ENCODE results near the gene PDE2A.

Gene PDE2A

GRCh38 chr11:72553706-72554105, 120.5 kb downstream of the PDE2A start:
- H3K4me3 ChIP-seq (ENCODE audit: low read depth, low read length): no peak overlapping the region
- H3K36me3 ChIP-seq (ENCODE audit: control insufficient read depth, insufficient read depth, low read length): no peaks in the 10 kb centered on the region
- no peak overlapping the region for H3K27ac ChIP-seq (ENCODE audit: low read depth, low read length)
- H3K27me3 ChIP-seq (ENCODE audit: control insufficient read depth, insufficient read depth, low read length): no peaks in the 10 kb centered on the region
- H3K9me3 ChIP-seq (ENCODE audit: control insufficient read depth, insufficient read depth, low read length): no peaks in the 10 kb centered on the region
- no peaks in the 10 kb centered on the region for H3K4me1 ChIP-seq (ENCODE audit: control insufficient read depth, insufficient read depth, low read length)
- no peak overlapping the region for H3K9ac ChIP-seq (ENCODE audit: low read depth, low read length)

- Histone ChIP-seq H3K27ac (ENCODE audit: low read depth, low read length) (no peak overlapping the region), H3K9ac (ENCODE audit: low read depth, low read length) (no peak overlapping the region), H3K27me3 (ENCODE audit: control insufficient read depth, insufficient read depth, low read length) (no peaks in the 10 kb centered on the region), H3K4me1 (ENCODE audit: control insufficient read depth, insufficient read depth, low read length) (no peaks in the 10 kb centered on the region), H3K4me3 (ENCODE audit: low read depth, low read length) (no peak overlapping the region), H3K9me3 (ENCODE audit: control insufficient read depth, insufficient read depth, low read length) (no peaks in the 10 kb centered on the region), H3K36me3 (ENCODE audit: control insufficient read depth, insufficient read depth, low read length) (no peaks in the 10 kb centered on the region)
Measured at GRCh38 chr11:72552399-72552910, 121.8 kb downstream of the PDE2A start.

- no peaks in the 10 kb centered on the region for H3K4me1 ChIP-seq (ENCODE audit: control insufficient read depth, insufficient read depth, low read length)
- H3K36me3 ChIP-seq (ENCODE audit: control insufficient read depth, insufficient read depth, low read length): no peaks in the 10 kb centered on the region
- no peak overlapping the region for H3K27ac ChIP-seq (ENCODE audit: low read depth, low read length)
- H3K27me3 ChIP-seq (ENCODE audit: control insufficient read depth, insufficient read depth, low read length): no peaks in the 10 kb centered on the region
- H3K4me3 ChIP-seq (ENCODE audit: low read depth, low read length): no peak overlapping the region
- H3K9ac ChIP-seq (ENCODE audit: low read depth, low read length): no peak overlapping the region
- no peaks in the 10 kb centered on the region for H3K9me3 ChIP-seq (ENCODE audit: control insufficient read depth, insufficient read depth, low read length)
Measured at GRCh38 chr11:72551571-72551970, 122.7 kb downstream of the PDE2A start.

GRCh38 chr11:72548463-72548862, 125.8 kb downstream of the PDE2A start:
- Histone ChIP-seq H3K27me3 (ENCODE audit: control insufficient read depth, insufficient read depth, low read length) (no peaks in the 10 kb centered on the region), H3K4me3 (ENCODE audit: low read depth, low read length) (no peak overlapping the region), H3K9ac (ENCODE audit: low read depth, low read length) (no peak overlapping the region), H3K9me3 (ENCODE audit: control insufficient read depth, insufficient read depth, low read length) (no peaks in the 10 kb centered on the region), H3K27ac (ENCODE audit: low read depth, low read length) (no peak overlapping the region), H3K36me3 (ENCODE audit: control insufficient read depth, insufficient read depth, low read length) (no peaks in the 10 kb centered on the region), H3K4me1 (ENCODE audit: control insufficient read depth, insufficient read depth, low read length) (no peaks in the 10 kb centered on the region)

- Histone ChIP-seq H3K27me3 (ENCODE audit: control insufficient read depth, insufficient read depth, low read length) (no peaks in the 10 kb centered on the region), H3K9ac (ENCODE audit: low read depth, low read length) (no peak overlapping the region)
Measured at GRCh38 chr11:72546866-72547265, 127.4 kb downstream of the PDE2A start.

GRCh38 chr11:72544589-72544988, 129.6 kb downstream of the PDE2A start:
- Histone ChIP-seq H3K4me1 (ENCODE audit: control insufficient read depth, insufficient read depth, low read length) (no peaks in the 10 kb centered on the region), H3K27ac (ENCODE audit: low read depth, low read length) (no peak overlapping the region), H3K27me3 (ENCODE audit: control insufficient read depth, insufficient read depth, low read length) (no peaks in the 10 kb centered on the region)

More at GRCh38 chr11:72546866-72547265, 127.4 kb downstream of the PDE2A start:
- Histone ChIP-seq H3K9me3 (ENCODE audit: control insufficient read depth, insufficient read depth, low read length) (no peaks in the 10 kb centered on the region), H3K27ac (ENCODE audit: low read depth, low read length) (no peak overlapping the region), H3K4me3 (ENCODE audit: low read depth, low read length) (no peak overlapping the region), H3K4me1 (ENCODE audit: control insufficient read depth, insufficient read depth, low read length) (no peaks in the 10 kb centered on the region), H3K36me3 (ENCODE audit: control insufficient read depth, insufficient read depth, low read length) (no peaks in the 10 kb centered on the region)

GRCh38 chr11:72543849-72544542, 130.2 kb downstream of the PDE2A start:
- H3K27ac ChIP-seq (ENCODE audit: low read depth, low read length): no peak overlapping the region
- no peak overlapping the region for H3K4me3 ChIP-seq (ENCODE audit: low read depth, low read length)
- no peaks in the 10 kb centered on the region for H3K4me1 ChIP-seq (ENCODE audit: control insufficient read depth, insufficient read depth, low read length)
- no peak overlapping the region for H3K9ac ChIP-seq (ENCODE audit: low read depth, low read length)
- no peaks in the 10 kb centered on the region for H3K27me3 ChIP-seq (ENCODE audit: control insufficient read depth, insufficient read depth, low read length)
- no peaks in the 10 kb centered on the region for H3K9me3 ChIP-seq (ENCODE audit: control insufficient read depth, insufficient read depth, low read length)
- no peaks in the 10 kb centered on the region for H3K36me3 ChIP-seq (ENCODE audit: control insufficient read depth, insufficient read depth, low read length)

More at GRCh38 chr11:72544589-72544988, 129.6 kb downstream of the PDE2A start:
- Histone ChIP-seq H3K4me3 (ENCODE audit: low read depth, low read length) (no peak overlapping the region), H3K36me3 (ENCODE audit: control insufficient read depth, insufficient read depth, low read length) (no peaks in the 10 kb centered on the region), H3K9ac (ENCODE audit: low read depth, low read length) (no peak overlapping the region), H3K9me3 (ENCODE audit: control insufficient read depth, insufficient read depth, low read length) (no peaks in the 10 kb centered on the region)

GRCh38 chr11:72541257-72541974, 132.8 kb downstream of the PDE2A start:
- Histone ChIP-seq H3K9ac (ENCODE audit: low read depth, low read length) (no peak overlapping the region), H3K4me3 (ENCODE audit: low read depth, low read length) (no peak overlapping the region), H3K9me3 (ENCODE audit: control insufficient read depth, insufficient read depth, low read length) (no peaks in the 10 kb centered on the region), H3K36me3 (ENCODE audit: control insufficient read depth, insufficient read depth, low read length) (no peaks in the 10 kb centered on the region), H3K4me1 (ENCODE audit: control insufficient read depth, insufficient read depth, low read length) (peaks cover 12% of the 10 kb centered on the region; the same call in 1 of the 2 replicates), H3K27ac (ENCODE audit: low read depth, low read length) (no peak overlapping the region), H3K27me3 (ENCODE audit: control insufficient read depth, insufficient read depth, low read length) (no peaks in the 10 kb centered on the region)

- H3K27me3 ChIP-seq (ENCODE audit: control insufficient read depth, insufficient read depth, low read length): no peaks in the 10 kb centered on the region
- no peak overlapping the region for H3K9ac ChIP-seq (ENCODE audit: low read depth, low read length)
- H3K4me1 ChIP-seq (ENCODE audit: control insufficient read depth, insufficient read depth, low read length): peaks cover 25% of the 10 kb centered on the region
- H3K4me3 ChIP-seq (ENCODE audit: low read depth, low read length): no peak overlapping the region
- no peaks in the 10 kb centered on the region for H3K9me3 ChIP-seq (ENCODE audit: control insufficient read depth, insufficient read depth, low read length)
- no peak overlapping the region for H3K27ac ChIP-seq (ENCODE audit: low read depth, low read length)
- no peaks in the 10 kb centered on the region for H3K36me3 ChIP-seq (ENCODE audit: control insufficient read depth, insufficient read depth, low read length)
Measured at GRCh38 chr11:72537051-72537450, 137.2 kb downstream of the PDE2A start.

- peaks cover 25% of the 10 kb centered on the region for H3K4me1 ChIP-seq (ENCODE audit: control insufficient read depth, insufficient read depth, low read length)
- H3K9ac ChIP-seq (ENCODE audit: low read depth, low read length): 0 out of 2 replicates have a peak overlapping the region, but pooled peaks have one; percentile 3
- H3K9me3 ChIP-seq (ENCODE audit: control insufficient read depth, insufficient read depth, low read length): no peaks in the 10 kb centered on the region
- no peaks in the 10 kb centered on the region for H3K36me3 ChIP-seq (ENCODE audit: control insufficient read depth, insufficient read depth, low read length)
- no peak overlapping the region for H3K4me3 ChIP-seq (ENCODE audit: low read depth, low read length)
- H3K27me3 ChIP-seq (ENCODE audit: control insufficient read depth, insufficient read depth, low read length): no peaks in the 10 kb centered on the region
- peak overlapping the region; percentile 59 for H3K27ac ChIP-seq (ENCODE audit: low read depth, low read length)
Measured at GRCh38 chr11:72535194-72535547, 139.1 kb downstream of the PDE2A start.

Measured in HUES48 (cell line).